Liver (tissue), 9 donors: Measurements from ENCODE around the gene CACFD1. TPM values are rescaled to one million over a fixed set of nuclear protein-coding genes. Genes with fewer than 3 reads are reported as not detected.
"Not testable (repeated sequence)": the region's sequence is repeated elsewhere in the genome, so short reads cannot be mapped to it uniquely, and the experiment has no call there.

Experiments
- DNase-seq: peaks from one replicate; pipeline ENCODE4 v3.0.0-alpha.2; 2017; ENCODE audit warnings: low spot score
- H3K27ac ChIP-seq, 2 donors: one replicate each; pipeline ENCODE4 v1.7.0; 2013; ENCODE audit warnings: inconsistent platforms in 2 of 2, low read length in 2 of 2, control low read depth in 1 of 2, low read depth in 1 of 2, mild to moderate bottlenecking in 1 of 2
- H3K27me3 ChIP-seq, 4 donors: one replicate each; pipeline versions ENCODE4 v1.6.1 to v1.7.0; 2013; ENCODE audit warnings: low read length in 3 of 4, inconsistent platforms in 1 of 4, mild to moderate bottlenecking in 1 of 4, moderate library complexity in 1 of 4; ENCODE audit not compliant: control insufficient read depth in 4 of 4, insufficient read depth in 4 of 4
- H3K36me3 ChIP-seq, 4 donors: one replicate each; pipeline versions ENCODE4 v1.6.1 to v1.7.0; 2013; ENCODE audit warnings: low read length in 3 of 4, mild to moderate bottlenecking in 3 of 4, low read depth in 1 of 4, moderate library complexity in 1 of 4; ENCODE audit not compliant: control insufficient read depth in 4 of 4, insufficient read depth in 3 of 4
- H3K4me1 ChIP-seq, 4 donors: one replicate each; pipeline versions ENCODE4 v1.6.1 to v1.7.0; 2013; ENCODE audit warnings: low read length in 3 of 4, mild to moderate bottlenecking in 3 of 4, moderate library complexity in 1 of 4; ENCODE audit not compliant: control insufficient read depth in 4 of 4, insufficient read depth in 4 of 4
- H3K4me3 ChIP-seq, 3 donors: one replicate each; pipeline versions ENCODE4 v1.6.1 to v1.7.0; 2013; ENCODE audit warnings: low read length in 3 of 3, control low read depth in 1 of 3, low read depth in 1 of 3, mild to moderate bottlenecking in 1 of 3
- H3K9ac ChIP-seq, 2 donors: one replicate each; pipeline ENCODE4 v1.7.0; 2013; ENCODE audit warnings: low read length in 2 of 2, mild to moderate bottlenecking in 2 of 2, moderate library complexity in 2 of 2, control low read depth in 1 of 2, low read depth in 1 of 2
- H3K9me3 ChIP-seq, 4 donors: one replicate each; pipeline versions ENCODE4 v1.6.1 to v1.7.0; 2013; ENCODE audit warnings: low read length in 3 of 4; ENCODE audit not compliant: control insufficient read depth in 4 of 4
- EGR1 ChIP-seq, 2 donors: IDR thresholded peaks; 2 replicates each; pipeline ENCODE4 v1.6.1; 2016 to 2018; ENCODE audit warnings: antibody characterized with exemption in 2 of 2, low read depth in 2 of 2
- FOXA1 ChIP-seq: IDR thresholded peaks from 2 replicates; pipeline ENCODE4 v1.6.1; 2016; ENCODE audit warnings: antibody characterized with exemption
- FOXA2 ChIP-seq: IDR thresholded peaks from 2 replicates; pipeline ENCODE4 v1.6.1; 2016; ENCODE audit warnings: antibody characterized with exemption
- GABPA ChIP-seq, 2 donors: IDR thresholded peaks in 1 of 2; conservative IDR thresholded peaks in 1 of 2; 2 replicates each; pipeline ENCODE4 v1.6.1; 2016; ENCODE audit warnings: antibody characterized with exemption in 2 of 2, mild to moderate bottlenecking in 1 of 2, moderate library complexity in 1 of 2
- HNF4A ChIP-seq, 2 donors: conservative IDR thresholded peaks; 2 replicates each; pipeline ENCODE4 v1.6.1; 2016; ENCODE audit warnings: antibody characterized with exemption in 2 of 2, mild to moderate bottlenecking in 2 of 2
- HNF4G ChIP-seq: IDR thresholded peaks from 2 replicates; pipeline ENCODE4 v1.6.1; 2016; ENCODE audit warnings: antibody characterized with exemption
- JUND ChIP-seq, 2 donors: IDR thresholded peaks; 2 replicates each; pipeline ENCODE4 v1.6.1; 2016; ENCODE audit warnings: antibody characterized with exemption in 2 of 2
- NR2F2 ChIP-seq: IDR thresholded peaks from 2 replicates; pipeline ENCODE4 v1.6.1; 2016; ENCODE audit warnings: antibody characterized with exemption
- RAD21 ChIP-seq, 2 donors: IDR thresholded peaks; 2 replicates each; pipeline ENCODE4 v1.6.1; 2016; ENCODE audit warnings: antibody characterized with exemption in 2 of 2, mild to moderate bottlenecking in 2 of 2
- RXRA ChIP-seq, 2 donors: IDR thresholded peaks; 2 replicates each; pipeline ENCODE4 v1.6.1; 2017 to 2018; ENCODE audit warnings: antibody characterized with exemption in 2 of 2, mild to moderate bottlenecking in 1 of 2
- SP1 ChIP-seq: IDR thresholded peaks from 2 replicates; pipeline ENCODE4 v1.6.1; 2018; ENCODE audit warnings: antibody characterized with exemption, mild to moderate bottlenecking
- TAF1 ChIP-seq: conservative IDR thresholded peaks from 2 replicates; pipeline ENCODE4 v1.6.1; 2016; ENCODE audit warnings: antibody characterized with exemption, mild to moderate bottlenecking
- YY1 ChIP-seq: IDR thresholded peaks from 2 replicates; pipeline ENCODE4 v1.6.1; 2016; ENCODE audit warnings: antibody characterized with exemption, mild to moderate bottlenecking
- WGBS: extraction: QIAGEN DNeasy Blood & Tissue Kit; methylation state at CpG from one replicate; pipeline ENCODE4 v1.1.7; 2013; 5-methylcytosine and 5-hydroxymethylcytosine counted together
- polyA plus RNA-seq, 2 donors: library from polyadenylated mRNA; stranded (reverse) in 1 of 2; unstranded in 1 of 2; fragments of 200-250 nt in 1 of 2; fragments of >200 nt in 1 of 2; fragmentation: Nextera tagmentation in 1 of 2; extraction: Ambion mirVana in 1 of 2; gene quantifications; one replicate each; pipeline versions ENCODE4 v1.2.1 to v1.2.3, GENCODE V29; 2013 to 2015
- total RNA-seq, 2 donors: library from RNA; depleted of rRNA; stranded (reverse); fragments of >200 nt; gene quantifications; one replicate each; pipeline ENCODE4 v1.2.3, GENCODE V29; 2014
- TF ChIP-seq, protein P1 (sequence below): IDR thresholded peaks from 2 replicates; pipeline ENCODE4 v1.6.1; 2016; ENCODE audit warnings: antibody characterized with exemption, mild to moderate bottlenecking
- TF ChIP-seq, protein P2 (sequence below): IDR thresholded peaks from 2 replicates; pipeline ENCODE4 v1.6.1; 2016; ENCODE audit warnings: antibody characterized with exemption
- TF ChIP-seq, protein P3 (sequence below): fragments of 150-350 bp; IDR thresholded peaks from 2 replicates; pipeline ENCODE4 v1.5.1; 2017; ENCODE audit warnings: improper control_type of control experiment, low read depth, low read length; ENCODE audit not compliant: missing input control
- donor health status: healthy.
- donor health status: healthy.
- donor health status: healthy.
- donor health status: healthy.
- donor health status: healthy.

Gene CACFD1
- total and polyA plus RNA-seq, 4 donors, result 10.1 to 34.5 (median 26.4) TPM

DNA sequence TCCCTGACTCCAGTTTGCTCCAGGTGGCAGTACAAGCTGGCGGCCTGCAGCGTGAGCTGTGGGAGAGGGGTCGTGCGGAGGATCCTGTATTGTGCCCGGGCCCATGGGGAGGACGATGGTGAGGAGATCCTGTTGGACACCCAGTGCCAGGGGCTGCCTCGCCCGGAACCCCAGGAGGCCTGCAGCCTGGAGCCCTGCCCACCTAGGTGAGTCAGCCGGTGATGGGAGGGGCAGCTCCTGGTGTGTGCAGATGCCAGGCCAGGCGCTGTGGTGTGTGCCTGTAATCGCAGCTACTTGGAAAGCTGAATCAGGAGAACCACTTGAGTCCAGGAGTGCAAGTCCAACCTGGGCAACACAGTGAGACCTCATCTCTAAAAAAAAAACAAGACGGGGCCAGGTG lies 10.0 kb upstream of the CACFD1 start:
- H3K4me3 ChIP-seq, result no peak overlapping the region
- no peaks in the 10 kb centered on the region for H3K27me3 ChIP-seq
- H3K36me3 ChIP-seq, result no peaks in the 10 kb centered on the region
- DNase-seq, result no peak
- no peak overlapping the region for H3K27ac ChIP-seq
- no peak overlapping the region for H3K9ac ChIP-seq
- peaks cover 4 to 16% (median 11%) of the 10 kb centered on the region in 4 donors for H3K4me1 ChIP-seq
- no peak for TF ChIP-seq HNF4A (conservative IDR thresholded peaks at IDR 0.05)
- TF ChIP-seq JUND (IDR thresholded peaks at IDR 0.05), result peak in 1 of 2 donors; percentile 36
- TF ChIP-seq RXRA (IDR thresholded peaks at IDR 0.05), result no peak
- no peak for TF ChIP-seq HNF4G
- TF ChIP-seq, protein P1, sequence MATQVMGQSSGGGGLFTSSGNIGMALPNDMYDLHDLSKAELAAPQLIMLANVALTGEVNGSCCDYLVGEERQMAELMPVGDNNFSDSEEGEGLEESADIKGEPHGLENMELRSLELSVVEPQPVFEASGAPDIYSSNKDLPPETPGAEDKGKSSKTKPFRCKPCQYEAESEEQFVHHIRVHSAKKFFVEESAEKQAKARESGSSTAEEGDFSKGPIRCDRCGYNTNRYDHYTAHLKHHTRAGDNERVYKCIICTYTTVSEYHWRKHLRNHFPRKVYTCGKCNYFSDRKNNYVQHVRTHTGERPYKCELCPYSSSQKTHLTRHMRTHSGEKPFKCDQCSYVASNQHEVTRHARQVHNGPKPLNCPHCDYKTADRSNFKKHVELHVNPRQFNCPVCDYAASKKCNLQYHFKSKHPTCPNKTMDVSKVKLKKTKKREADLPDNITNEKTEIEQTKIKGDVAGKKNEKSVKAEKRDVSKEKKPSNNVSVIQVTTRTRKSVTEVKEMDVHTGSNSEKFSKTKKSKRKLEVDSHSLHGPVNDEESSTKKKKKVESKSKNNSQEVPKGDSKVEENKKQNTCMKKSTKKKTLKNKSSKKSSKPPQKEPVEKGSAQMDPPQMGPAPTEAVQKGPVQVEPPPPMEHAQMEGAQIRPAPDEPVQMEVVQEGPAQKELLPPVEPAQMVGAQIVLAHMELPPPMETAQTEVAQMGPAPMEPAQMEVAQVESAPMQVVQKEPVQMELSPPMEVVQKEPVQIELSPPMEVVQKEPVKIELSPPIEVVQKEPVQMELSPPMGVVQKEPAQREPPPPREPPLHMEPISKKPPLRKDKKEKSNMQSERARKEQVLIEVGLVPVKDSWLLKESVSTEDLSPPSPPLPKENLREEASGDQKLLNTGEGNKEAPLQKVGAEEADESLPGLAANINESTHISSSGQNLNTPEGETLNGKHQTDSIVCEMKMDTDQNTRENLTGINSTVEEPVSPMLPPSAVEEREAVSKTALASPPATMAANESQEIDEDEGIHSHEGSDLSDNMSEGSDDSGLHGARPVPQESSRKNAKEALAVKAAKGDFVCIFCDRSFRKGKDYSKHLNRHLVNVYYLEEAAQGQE, result no peak
- TF ChIP-seq EGR1 (IDR thresholded peaks at IDR 0.05; ENCODE audit: low read depth in 2 of 2), result no peak
- 85% methylated on average over 12 of the region's 12 CpGs for WGBS
- no peaks in the 10 kb centered on the region for H3K9me3 ChIP-seq

DNA sequence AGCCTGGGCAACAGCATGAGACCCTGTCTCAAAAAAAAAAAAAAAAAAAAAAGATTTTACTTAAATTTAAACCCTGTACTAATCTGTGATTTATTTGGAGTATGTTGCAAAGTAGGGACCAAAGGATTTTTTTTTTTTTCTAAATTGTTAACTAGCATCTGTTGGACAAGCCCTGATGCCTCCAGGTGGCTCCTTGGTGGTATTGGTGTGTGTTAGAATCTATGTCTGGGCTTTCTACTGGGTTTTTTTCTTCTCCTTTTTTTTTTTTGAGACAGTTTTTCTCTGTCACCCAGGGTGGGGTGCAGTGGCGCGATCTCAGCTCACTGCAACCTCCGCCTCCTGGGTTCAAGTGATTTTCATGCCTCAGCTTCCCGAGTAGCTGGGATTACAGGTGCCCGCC lies 7.9 kb upstream of the CACFD1 start:
- not testable (repeated sequence) for H3K9me3 ChIP-seq, H3K4me3 ChIP-seq, H3K36me3 ChIP-seq, DNase-seq, H3K27me3 ChIP-seq, H3K27ac ChIP-seq, H3K9ac ChIP-seq
- H3K4me1 ChIP-seq, result peaks cover 4 to 16% (median 11%) of the 10 kb centered on the region in 4 donors
- 95% methylated on average over 5 of the region's 5 CpGs for WGBS

DNA sequence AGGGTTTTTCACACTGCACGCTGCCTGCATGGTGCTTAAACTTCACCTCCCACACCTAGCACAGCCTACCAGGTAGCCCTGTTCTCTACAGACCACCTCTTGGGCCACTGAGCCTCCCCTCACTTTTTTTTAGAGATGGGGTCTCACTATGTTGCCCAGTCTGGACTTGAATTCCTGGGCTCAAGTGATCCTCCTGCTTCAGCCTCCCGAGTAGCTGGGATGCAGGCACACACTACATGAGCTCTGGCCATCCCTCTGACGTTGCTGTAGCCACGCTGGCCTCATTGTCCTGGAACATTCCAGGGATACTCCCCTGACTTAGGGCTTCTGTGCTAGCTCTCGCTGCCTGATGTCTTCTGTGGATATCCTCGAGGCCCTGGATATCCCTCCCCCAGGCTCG lies 7.2 kb upstream of the CACFD1 start:
- Histone ChIP-seq H3K4me1 (peaks cover 4 to 16% (median 11%) of the 10 kb centered on the region in 4 donors), H3K36me3 (no peaks in the 10 kb centered on the region), H3K4me3 (no peak overlapping the region), H3K27me3 (no peaks in the 10 kb centered on the region), H3K27ac (no peak overlapping the region), H3K9me3 (no peaks in the 10 kb centered on the region), H3K9ac (no peak overlapping the region)
- 90% methylated on average over 7 of the region's 7 CpGs for WGBS
- no peak for TF ChIP-seq YY1
- TF ChIP-seq TAF1, result no peak
- no peak for TF ChIP-seq FOXA2
- no peak for TF ChIP-seq RAD21 (IDR thresholded peaks at IDR 0.05)
- TF ChIP-seq, protein P1, result no peak
- TF ChIP-seq SP1, result no peak
- TF ChIP-seq JUND (IDR thresholded peaks at IDR 0.05), result no peak
- no peak for TF ChIP-seq HNF4G
- TF ChIP-seq, protein P2, sequence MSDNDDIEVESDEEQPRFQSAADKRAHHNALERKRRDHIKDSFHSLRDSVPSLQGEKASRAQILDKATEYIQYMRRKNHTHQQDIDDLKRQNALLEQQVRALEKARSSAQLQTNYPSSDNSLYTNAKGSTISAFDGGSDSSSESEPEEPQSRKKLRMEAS, result no peak
- TF ChIP-seq, protein P3, sequence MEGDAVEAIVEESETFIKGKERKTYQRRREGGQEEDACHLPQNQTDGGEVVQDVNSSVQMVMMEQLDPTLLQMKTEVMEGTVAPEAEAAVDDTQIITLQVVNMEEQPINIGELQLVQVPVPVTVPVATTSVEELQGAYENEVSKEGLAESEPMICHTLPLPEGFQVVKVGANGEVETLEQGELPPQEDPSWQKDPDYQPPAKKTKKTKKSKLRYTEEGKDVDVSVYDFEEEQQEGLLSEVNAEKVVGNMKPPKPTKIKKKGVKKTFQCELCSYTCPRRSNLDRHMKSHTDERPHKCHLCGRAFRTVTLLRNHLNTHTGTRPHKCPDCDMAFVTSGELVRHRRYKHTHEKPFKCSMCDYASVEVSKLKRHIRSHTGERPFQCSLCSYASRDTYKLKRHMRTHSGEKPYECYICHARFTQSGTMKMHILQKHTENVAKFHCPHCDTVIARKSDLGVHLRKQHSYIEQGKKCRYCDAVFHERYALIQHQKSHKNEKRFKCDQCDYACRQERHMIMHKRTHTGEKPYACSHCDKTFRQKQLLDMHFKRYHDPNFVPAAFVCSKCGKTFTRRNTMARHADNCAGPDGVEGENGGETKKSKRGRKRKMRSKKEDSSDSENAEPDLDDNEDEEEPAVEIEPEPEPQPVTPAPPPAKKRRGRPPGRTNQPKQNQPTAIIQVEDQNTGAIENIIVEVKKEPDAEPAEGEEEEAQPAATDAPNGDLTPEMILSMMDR, result no peak
- no peak for TF ChIP-seq HNF4A (conservative IDR thresholded peaks at IDR 0.05)
- TF ChIP-seq RXRA (IDR thresholded peaks at IDR 0.05), result no peak
- no peak for TF ChIP-seq NR2F2
- TF ChIP-seq FOXA1, result no peak
- no peak for TF ChIP-seq EGR1 (IDR thresholded peaks at IDR 0.05; ENCODE audit: low read depth in 2 of 2)
- TF ChIP-seq GABPA (IDR thresholded peaks at IDR 0.05 in 1 of 2, conservative IDR thresholded peaks at IDR 0.05 in 1 of 2), result no peak
- DNase-seq, result no peak
